GM18907 (cell line): ENCODE measurements around the gene CYLC2.

ENCODE experiments used
- ATAC-seq: cut with Tn5 transposase; IDR thresholded peaks from one replicate; pipeline ENCODE4 v1.9.1; 2021; ENCODE audit warnings: mild to moderate bottlenecking, moderate library complexity; ENCODE audit not compliant: unreplicated experiment

The CYLC2 gene, protein sequence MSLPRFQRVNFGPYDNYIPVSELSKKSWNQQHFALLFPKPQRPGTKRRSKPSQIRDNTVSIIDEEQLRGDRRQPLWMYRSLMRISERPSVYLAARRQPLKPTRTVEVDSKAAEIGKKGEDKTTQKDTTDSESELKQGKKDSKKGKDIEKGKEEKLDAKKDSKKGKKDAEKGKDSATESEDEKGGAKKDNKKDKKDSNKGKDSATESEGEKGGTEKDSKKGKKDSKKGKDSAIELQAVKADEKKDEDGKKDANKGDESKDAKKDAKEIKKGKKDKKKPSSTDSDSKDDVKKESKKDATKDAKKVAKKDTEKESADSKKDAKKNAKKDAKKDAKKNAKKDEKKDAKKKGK

DNA sequence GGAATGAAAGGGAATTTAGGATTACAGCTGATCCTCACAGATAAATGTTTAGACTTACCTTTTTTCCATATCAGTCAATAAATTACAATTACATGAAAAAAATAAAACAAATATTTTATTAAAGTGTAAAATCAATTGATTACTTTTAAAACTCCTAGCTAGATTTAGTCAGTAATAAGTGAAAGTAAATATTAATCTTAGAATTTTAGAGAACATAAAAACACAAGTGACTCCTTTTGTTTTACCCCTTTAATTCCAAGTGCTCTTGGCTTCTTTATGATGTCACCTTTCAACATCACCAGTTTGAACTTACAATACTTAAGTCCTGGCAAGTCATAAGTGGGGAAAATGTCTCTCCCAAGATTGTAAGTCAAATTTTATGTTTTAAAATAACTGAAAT, at the start of gene CYLC2:
Gene CYLC2, plus strand, starts transcription at position 301 of the 400 bp plus-strand sequence. Its CDS starts 48 bp downstream, at position 349.
- ATAC-seq = no peak

DNA sequence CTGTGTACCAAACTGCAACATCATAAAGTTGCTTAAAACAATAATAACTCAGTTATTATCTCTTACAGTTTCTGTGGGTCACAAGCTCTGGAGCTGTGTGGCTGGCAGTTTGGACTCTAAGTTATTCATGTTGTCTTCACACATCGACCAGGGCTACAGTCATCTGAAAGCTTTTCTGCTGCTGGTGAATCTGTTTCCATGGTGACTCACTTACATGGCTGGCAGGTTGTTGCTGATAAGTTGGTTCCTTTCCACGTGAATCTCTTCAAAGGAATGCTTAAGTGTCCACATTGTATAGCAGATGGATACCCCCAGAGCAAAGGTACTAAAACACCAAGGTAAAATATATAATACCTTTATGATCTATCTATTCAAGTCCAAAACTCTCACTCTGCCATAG, 44.8 kb upstream of the CYLC2 start:
- no peak for ATAC-seq

DNA sequence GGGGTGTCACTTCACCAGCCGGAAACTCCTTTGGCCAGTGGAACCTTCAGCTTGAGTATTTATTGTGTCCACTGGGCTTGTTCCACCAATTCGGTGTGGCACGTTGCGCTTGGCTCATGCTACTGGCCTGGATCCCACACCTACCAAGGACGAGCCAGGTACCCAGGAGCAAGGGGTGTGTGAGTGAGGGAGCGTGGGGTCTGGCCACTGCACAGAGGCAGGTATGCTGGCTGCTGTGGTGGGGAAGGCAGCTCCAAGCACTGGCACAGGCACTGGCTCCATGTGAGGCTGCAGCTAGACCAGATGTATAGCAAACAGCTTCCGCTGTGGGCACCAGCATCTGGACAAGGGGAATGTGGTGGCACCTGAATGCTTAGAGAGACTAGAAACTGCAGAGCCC, 28.1 kb upstream of the CYLC2 start:
- ATAC-seq = no peak

DNA sequence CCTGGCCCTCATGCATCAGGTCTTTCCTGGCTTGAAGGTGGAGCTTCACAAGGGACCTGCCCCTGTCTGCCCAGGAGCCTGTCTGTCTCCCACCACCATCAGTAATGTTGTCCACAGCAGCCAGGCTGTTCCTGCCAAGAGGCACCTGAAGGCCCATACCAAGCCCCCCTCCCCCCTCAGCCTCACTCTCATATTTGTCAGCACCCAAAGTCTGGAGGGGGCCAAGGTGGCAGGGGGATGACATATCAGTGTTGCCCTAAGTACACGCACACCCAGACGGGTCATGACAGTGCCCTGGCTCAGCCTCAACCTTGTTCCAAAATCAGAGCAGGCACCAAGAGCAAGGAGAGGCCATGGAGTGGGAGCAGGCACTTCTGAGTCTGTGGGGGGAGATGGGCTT, 27.2 kb upstream of the CYLC2 start:
- no peak for ATAC-seq

DNA sequence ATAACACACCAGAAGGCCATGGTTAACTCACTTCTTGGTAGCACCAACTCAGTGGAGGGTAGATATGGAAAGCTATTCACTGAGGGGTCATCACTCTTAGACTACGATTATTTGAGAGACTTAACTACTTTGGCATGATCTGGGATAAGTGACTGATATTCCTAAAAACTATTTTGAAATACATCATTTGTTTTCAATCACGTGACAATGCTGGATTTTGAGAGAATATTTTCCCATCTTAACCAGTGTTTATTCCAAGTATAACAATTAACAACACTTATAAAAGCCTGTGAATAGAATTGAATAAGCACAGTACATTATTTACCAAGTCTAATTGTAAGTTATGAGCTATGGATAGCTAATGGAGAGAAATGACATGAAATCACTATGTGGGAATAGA, 22.4 kb upstream of the CYLC2 start:
- ATAC-seq = no peak

DNA sequence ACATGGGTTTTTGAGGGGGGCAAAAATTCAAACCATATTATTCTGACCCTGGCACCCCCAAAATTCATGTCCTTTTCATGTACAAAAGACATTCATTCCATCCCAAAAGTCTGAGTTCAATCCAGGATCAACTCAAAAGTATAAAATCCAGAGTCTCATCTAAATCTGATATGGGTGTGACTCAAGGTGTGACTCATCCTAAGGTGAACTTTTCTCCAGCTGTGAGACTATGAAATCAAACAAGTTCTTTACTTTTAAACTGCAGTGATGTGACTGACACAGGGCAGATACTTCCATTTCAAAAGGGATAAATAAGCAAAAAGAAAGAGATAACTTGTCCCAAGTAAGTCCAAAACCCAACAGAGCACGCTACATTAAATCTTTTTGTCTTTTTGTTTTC, 20.6 kb upstream of the CYLC2 start:
- no peak for ATAC-seq

DNA sequence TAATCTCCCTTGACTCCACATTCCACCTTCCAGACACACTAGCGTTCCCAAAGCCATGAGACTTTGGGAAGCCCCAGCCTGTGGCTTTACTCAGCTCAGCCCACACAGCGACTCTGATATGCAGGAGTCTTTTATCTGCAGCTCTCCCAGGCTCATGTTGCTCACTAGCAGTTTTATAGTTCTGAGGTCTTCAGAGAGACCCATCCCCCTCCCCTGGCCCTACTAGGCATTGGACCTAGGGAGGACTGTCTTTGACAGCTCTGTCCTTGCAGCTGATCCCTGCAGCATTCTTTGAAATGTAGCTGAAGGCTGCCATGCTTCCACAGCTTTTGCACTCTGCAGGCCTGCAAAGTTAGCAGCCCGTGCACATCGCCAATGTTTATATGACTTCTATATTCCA, 19.9 kb upstream of the CYLC2 start:
- ATAC-seq = no peak

DNA sequence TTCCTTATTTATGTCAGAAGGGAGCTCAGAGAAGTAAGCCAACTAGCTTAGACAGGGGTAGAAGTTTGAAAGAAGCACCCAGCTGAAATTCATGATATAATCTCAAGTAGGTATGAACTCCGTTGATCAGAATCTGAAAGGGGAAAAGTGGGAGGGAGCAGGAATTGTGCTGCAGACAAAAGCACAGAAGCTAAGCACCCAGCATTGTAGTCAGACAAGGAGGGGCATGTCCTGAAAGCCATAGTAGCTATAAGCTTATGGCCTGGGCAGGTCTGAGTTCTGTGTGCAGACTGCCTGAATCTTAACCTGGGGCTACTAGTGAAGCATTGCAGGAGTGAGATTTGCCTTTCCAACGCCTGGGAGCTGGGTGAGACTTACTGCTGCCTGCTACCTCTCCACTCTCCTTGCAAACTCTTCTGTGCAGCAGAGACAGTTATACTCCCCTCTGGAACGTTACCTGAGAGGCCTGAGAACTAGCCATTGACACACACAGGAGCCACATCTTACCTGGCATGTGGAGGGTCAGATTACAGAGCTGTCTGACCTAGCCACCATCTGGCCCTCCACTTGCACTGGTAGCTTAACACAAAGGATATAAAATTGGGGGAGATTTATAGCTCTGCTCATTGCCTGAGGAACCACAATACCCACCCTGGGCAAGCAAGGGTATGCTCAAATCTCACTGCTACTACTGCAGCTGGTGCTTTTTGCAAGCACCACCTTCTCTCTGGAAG, 9.8 kb upstream of the CYLC2 start:
- no peak for ATAC-seq

DNA sequence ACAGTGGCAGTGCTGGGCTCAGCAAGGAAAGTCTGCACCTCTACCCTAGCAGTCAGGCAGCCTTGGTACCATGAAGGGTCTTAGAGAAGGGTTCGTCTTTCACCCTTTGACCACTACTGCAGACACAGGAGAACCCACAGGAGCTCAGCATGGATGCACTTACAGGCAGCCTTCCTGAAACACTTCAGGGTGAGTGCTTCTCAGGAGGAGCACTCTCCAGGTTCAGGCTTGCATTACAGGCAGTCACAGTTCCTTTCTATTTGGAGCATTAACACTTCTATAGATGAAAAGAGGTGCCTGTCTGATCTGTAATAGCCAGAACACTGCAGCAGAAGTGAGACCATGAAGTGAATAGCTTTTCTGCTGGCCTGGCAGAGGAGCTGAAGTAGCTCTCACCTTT, 8.7 kb upstream of the CYLC2 start:
- ATAC-seq = no peak

DNA sequence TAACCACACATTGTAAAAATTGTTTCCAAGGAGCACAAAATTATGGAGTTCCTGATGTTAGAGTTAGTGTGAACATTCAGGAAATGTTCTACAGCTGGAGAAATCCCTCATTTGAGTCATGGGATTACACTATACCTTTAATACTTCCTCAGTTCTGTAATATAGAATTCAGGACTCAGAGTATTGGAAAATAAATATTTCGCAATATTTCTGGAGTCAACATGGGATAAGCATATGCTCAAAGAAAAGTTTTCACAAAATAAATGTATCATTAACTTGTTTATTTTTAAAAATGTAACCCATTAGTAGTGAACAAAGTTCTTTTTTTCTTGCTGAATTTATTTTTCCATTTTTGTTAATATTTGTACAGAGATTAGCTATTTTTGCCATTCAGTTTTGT, 8.6 kb downstream of the CYLC2 start:
- ATAC-seq = no peak

DNA sequence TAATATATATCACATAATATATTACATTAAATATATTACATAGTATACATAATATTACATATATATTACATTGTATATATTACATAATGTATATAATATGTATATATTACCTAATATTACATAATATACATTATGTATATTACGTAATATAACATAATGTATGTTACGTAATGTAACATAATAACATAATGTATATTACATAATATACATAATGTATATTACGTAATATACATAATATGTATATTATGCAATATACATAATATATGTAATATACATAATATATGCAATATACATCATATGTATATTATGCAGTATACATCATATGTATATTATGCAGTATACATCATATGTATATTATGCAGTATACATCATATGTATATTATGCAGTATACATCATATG, 19.1 kb downstream of the CYLC2 start:
- ATAC-seq = no peak

DNA sequence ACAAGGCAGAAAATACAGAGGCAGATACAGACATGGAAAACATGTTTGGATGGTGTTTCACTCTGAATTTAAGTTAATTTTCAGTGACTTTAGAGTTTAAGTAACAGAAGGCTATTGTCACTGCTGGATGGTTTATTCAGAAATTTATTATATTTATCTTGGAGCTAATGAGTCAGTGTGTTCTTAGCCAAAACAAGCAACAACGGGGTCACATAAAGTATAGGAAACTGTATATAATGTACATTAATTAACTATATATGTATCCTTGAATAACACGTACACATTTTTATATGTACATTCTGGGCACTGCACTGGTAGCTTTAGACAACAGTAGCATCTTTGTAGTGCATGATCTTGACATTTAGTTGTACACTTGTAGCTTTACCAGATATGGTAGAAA, 30.7 kb downstream of the CYLC2 start:
- no peak for ATAC-seq

DNA sequence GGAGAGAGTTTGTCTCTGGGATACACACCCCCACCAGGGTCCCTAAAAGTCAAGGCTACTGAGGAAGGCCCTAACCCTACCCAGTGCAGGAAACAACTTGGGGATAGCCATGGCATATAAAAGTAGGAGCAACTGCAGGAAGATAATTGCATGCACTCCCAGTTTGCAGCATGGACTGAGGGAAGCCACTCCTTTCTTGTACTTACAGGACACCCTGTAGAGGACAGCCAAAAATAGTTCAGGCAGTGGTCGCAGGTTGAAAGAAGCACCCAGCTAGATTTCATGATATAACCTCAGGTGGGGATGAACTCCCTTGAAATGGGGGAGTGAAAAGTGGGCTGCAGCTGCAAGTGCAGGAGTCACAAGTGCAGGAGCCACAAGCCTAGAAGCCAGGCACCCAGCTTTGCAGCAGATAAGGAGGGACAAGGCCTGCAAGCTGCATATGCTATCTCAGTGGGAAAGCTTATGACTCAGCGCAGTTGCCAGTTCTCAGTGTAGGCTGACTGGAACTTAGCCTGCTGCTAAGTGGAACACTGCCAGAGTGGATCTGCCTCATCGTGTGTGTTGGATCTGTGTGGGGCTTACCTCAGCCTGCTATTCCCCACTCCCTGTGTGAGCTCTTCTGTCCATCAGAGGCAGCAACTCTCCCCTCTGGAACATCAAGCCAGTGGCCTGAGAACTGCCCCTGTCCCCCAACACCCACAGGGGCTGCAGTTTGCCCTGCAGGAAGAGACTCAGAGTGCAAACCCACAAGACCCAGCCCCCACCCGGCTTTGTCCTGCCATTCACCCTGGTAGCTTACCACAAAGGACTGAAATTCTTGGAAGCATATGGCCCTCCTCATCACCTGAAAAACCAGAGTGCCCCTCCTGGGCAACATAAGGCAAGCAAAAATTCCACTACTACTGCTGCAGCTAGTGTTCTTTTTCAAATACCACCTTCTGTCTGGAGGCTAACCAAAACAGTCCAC, 42.7 kb downstream of the CYLC2 start:
- ATAC-seq = no peak

DNA sequence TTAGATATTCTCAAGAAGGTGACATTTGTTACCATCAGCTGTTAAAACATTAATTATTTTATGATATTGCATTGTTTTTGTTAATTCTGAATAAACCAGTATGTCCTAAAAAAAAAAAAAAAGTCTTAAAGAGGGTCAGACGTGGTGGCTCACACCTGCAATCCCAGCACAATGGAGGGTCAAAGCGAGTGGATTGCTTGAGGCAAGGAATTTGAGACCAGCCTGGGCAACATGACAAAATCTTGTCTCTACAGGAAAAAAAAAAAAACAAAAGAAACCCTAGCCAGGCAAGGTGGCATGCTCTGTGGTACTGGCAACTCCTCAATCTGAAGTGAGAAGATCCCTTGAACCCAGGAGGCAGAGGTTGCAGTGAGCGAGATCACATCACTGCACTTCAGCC, 46.8 kb downstream of the CYLC2 start:
- ATAC-seq = no peak
